ENCODE data around the gene TNS3. TPM values are rescaled to one million over a fixed set of nuclear protein-coding genes. Genes with fewer than 3 reads are reported as not detected.
"Not testable (repeated sequence)": the region's sequence is repeated elsewhere in the genome, so short reads cannot be mapped to it uniquely, and the experiment has no call there.

TNS3 gene
- total and polyA plus RNA-seq, 7 donors = 17.4 to 43.8 (median 28.8) TPM

- intact Hi-C loops (cut with DNase I) = no loop called here
Measured at GRCh38 chr7:47591089-47591654, 9.3 kb upstream of the TNS3 start.

GRCh38 chr7:47590215-47590614 lies 8.3 kb upstream of the TNS3 start:
- H3K27me3 ChIP-seq; H3K9me3 ChIP-seq; H3K36me3 ChIP-seq; intact Hi-C loops (cut with DNase I); H3K4me3 ChIP-seq; DNase-seq: not testable (repeated sequence)
- H3K27ac ChIP-seq = peak overlapping the region in 1 of 4 donors; percentile 18
- peaks cover 0 to 28% (median 13%) of the 10 kb centered on the region in 4 donors for H3K4me1 ChIP-seq
- WGBS, 2 donors = 94 to 96% methylated on average over 5 of the region's 5 CpGs

More at GRCh38 chr7:47591089-47591654, 9.3 kb upstream of the TNS3 start:
- 91 to 96% methylated on average over 8 of the region's 8 CpGs for WGBS, 2 donors
- no peaks in the 10 kb centered on the region for H3K27me3 ChIP-seq
- H3K4me1 ChIP-seq = peaks cover 0 to 28% (median 17%) of the 10 kb centered on the region in 4 donors
- no peak for DNase-seq
- no peak for TF ChIP-seq POLR2A (IDR thresholded peaks at IDR 0.05)
- TF ChIP-seq CTCF (IDR thresholded peaks at IDR 0.05) = no peak
- no peak for TF ChIP-seq EP300 (IDR thresholded peaks at IDR 0.05)
- no peak for TF ChIP-seq POLR2AphosphoS5 (IDR thresholded peaks at IDR 0.05)
- no peaks in the 10 kb centered on the region for H3K9me3 ChIP-seq
- peak overlapping the region in 2 of 4 donors; percentile 54 to 60 for H3K27ac ChIP-seq
- no peak overlapping the region for H3K4me3 ChIP-seq
- no peaks in the 10 kb centered on the region for H3K36me3 ChIP-seq

- WGBS, 2 donors = 20 to 59% methylated on average over 8 of the region's 8 CpGs
- Histone ChIP-seq H3K36me3 (no peaks in the 10 kb centered on the region), H3K27ac (no peak overlapping the region), H3K4me3 (no peak overlapping the region), H3K27me3 (no peaks in the 10 kb centered on the region), H3K4me1 (peaks cover 0 to 28% (median 13%) of the 10 kb centered on the region in 4 donors), H3K9me3 (no peaks in the 10 kb centered on the region)
- no peak for DNase-seq
- intact Hi-C loops (cut with DNase I) = no loop called here
- TF ChIP-seq POLR2A (IDR thresholded peaks at IDR 0.05) = no peak
- TF ChIP-seq EP300 (IDR thresholded peaks at IDR 0.05) = no peak
- TF ChIP-seq CTCF (IDR thresholded peaks at IDR 0.05) = no peak
- TF ChIP-seq POLR2AphosphoS5 (IDR thresholded peaks at IDR 0.05) = no peak
Measured at GRCh38 chr7:47588704-47589225, 6.9 kb upstream of the TNS3 start.

- intact Hi-C loops (cut with DNase I) = no loop called here
- no peak for DNase-seq
- Histone ChIP-seq H3K9me3 (no peaks in the 10 kb centered on the region), H3K36me3 (no peaks in the 10 kb centered on the region), H3K4me3 (no peak overlapping the region), H3K4me1 (peaks cover 0 to 28% (median 13%) of the 10 kb centered on the region in 4 donors), H3K27me3 (no peaks in the 10 kb centered on the region), H3K27ac (no peak overlapping the region)
- no peak for TF ChIP-seq CTCF (IDR thresholded peaks at IDR 0.05)
- no peak for TF ChIP-seq POLR2AphosphoS5 (IDR thresholded peaks at IDR 0.05)
- TF ChIP-seq EP300 (IDR thresholded peaks at IDR 0.05) = no peak
- no peak for TF ChIP-seq POLR2A (IDR thresholded peaks at IDR 0.05)
- 34 to 82% methylated on average over 9 of the region's 9 CpGs for WGBS, 2 donors
Measured at GRCh38 chr7:47587976-47588375, 6.1 kb upstream of the TNS3 start.

GRCh38 chr7:47587351-47587750 lies 5.4 kb upstream of the TNS3 start:
- WGBS, 2 donors = 59 to 74% methylated on average over 7 of the region's 7 CpGs

More at GRCh38 chr7:47587351-47587750, 5.4 kb upstream of the TNS3 start:
- Histone ChIP-seq H3K9me3 (no peaks in the 10 kb centered on the region), H3K36me3 (no peaks in the 10 kb centered on the region), H3K27me3 (no peaks in the 10 kb centered on the region), H3K27ac (no peak overlapping the region), H3K4me3 (no peak overlapping the region), H3K4me1 (peaks cover 0 to 27% (median 15%) of the 10 kb centered on the region in 4 donors)
- TF ChIP-seq CTCF (IDR thresholded peaks at IDR 0.05) (no peak), POLR2AphosphoS5 (IDR thresholded peaks at IDR 0.05) (no peak), POLR2A (IDR thresholded peaks at IDR 0.05) (no peak), EP300 (IDR thresholded peaks at IDR 0.05) (no peak)
- DNase-seq = no peak
- intact Hi-C loops (cut with DNase I) = no loop called here
